ENCODE results near the gene CMTM5.
"Not testable (repeated sequence)": the region's sequence is repeated elsewhere in the genome, so short reads cannot be mapped to it uniquely, and the experiment has no call there.

Gene CMTM5

DNA sequence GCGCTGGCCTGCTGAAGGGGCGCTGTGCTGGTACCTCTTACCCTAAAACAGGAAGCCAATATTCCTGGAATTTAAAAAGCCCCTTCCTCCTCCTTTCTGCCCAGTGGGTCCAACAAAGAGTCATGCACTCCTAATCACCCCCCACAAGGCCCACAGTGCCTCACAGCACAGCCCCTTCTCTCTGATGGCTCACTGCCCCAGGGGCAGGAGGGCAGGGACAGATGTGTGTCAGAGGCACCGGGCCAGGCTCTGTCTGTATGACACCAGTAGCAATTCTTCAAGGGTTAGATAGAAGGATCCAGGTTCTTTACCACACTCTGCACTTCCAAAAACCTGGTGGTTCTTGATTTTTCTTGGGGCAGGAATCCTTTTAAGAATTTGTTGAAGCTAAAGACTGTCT lies 22.3 kb downstream of the CMTM5 start:
- DNase-seq (ENCODE audit: low spot score) = no peak

DNA sequence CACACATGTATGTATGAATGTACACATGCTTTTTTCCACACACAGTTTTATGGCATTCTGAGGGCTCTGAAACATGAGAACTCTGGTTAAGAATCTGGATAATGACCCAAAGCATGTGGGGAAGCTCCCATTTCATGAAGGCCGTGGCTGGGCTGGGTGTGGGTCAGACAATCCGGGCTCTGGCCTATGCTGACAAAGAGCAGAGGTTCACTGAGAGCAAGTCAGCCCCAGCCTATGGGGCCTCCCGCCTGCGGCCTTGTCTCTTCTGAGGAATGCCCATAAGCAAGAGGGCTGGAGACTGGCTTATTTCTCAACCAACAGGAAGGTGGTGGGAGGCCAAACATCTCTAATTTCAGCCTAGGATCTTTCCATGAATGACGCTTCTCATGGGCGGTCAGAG lies 22.7 kb downstream of the CMTM5 start:
- DNase-seq (ENCODE audit: low spot score) = no peak

DNA sequence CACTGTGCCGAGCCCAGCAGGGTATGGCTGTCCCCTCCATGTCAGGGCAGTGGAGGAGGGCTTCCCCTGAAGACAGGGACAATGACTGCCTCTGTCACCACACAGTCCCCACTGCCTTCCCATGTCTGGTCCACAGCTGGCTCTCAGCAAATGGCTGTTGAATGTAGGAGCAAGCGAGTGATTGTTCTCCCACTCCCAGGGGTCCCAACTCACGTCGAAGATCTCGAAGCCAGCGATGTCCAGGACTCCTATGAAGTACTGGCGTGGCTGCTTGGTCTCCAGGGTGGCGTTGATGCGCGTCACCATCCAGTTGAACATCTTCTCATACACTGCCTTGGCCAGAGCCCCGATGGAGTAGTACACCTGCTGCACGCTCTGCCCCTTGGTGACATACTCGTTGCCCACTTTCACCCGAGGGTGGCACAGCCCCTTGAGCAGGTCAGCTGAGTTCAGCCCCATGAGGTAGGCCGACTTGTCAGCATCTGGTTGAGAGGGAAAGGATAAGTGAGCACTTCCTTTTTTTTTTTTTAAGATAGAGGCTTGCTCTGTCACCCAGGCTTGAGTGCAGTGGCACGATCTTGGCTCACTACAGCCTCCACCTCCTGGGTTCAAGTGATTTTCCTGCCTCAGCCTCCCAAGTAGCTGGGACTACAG lies 23.8 kb downstream of the CMTM5 start:
- not testable (repeated sequence) for DNase-seq (ENCODE audit: low spot score)

DNA sequence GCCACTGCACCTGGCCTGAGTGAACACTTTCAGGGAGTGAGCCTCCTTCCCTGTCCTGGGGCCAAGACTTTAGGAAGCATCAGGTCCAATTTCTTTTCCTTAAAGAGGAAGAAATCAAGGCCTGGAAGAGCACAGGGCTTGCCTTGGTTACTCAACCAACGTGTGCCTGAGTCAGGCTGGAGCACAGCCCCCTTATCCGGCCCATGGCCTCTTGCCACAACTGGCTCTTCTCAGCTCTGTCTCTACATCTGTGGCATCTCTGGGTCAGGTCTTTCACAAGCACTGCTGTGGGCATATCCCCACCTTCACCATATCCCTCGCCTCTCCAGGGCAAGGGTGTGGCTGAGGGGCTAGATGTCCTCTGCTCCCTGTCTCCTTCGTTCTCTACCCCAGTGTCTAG lies 24.4 kb downstream of the CMTM5 start:
- DNase-seq (ENCODE audit: low spot score) = no peak

DNA sequence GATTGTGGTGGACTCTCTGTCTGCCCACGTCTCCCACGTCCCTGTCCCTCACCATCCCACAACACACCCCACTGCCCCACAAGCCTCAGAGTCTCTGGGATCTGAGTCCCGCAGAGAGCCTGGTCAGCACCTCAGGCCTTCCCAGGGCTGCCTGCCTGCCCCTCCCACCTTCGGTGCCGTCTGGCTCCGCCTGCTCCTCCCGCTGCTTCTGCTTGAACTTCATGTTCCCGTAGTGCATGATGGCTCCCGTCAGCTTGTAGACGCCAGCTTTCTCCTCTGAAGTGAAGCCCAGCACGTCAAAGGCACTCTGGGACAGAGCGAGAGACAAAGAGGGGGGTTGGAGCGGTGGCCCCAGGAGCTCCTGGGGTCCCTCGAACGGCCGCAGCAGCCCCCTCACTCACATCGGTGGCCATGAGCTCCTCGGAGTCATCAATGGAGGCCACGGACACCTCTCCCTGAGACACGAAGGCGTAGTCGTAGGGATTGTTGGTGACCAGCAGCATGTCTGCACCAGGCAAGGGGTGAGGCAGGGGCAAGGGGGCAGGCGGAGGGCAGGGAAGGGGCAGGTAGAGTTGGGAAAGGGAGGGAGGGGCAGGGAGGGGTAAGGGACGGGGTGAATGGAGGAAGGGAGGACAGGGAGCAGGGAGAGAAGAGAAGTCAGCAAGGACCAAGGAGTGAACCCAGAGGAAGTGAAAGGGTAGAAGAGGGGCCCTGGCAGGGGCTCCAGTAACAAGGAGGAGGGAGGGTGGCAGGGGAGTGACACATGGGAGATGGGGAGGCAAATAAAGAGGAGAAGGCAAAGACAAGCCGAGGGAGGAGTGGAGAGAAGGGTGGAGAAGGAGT lies 25.7 kb downstream of the CMTM5 start:
- no peak for DNase-seq (ENCODE audit: low spot score)

DNA sequence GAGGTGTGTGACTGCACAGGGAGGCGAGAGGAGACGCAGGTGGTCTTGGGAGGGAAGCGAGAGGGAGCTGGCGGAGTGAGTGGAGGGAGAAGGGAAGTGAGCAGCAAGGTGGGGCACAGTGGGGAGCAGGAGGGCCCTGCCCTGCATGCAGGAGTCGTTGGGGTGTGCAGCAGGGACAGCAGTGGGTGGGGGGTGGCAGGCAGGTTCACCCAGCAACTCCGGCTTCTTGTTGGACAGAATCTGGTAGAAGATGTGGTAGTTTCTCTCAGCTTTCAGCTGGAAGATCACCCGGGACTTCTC lies 26.2 kb downstream of the CMTM5 start:
- no peak for DNase-seq (ENCODE audit: low spot score)

DNA sequence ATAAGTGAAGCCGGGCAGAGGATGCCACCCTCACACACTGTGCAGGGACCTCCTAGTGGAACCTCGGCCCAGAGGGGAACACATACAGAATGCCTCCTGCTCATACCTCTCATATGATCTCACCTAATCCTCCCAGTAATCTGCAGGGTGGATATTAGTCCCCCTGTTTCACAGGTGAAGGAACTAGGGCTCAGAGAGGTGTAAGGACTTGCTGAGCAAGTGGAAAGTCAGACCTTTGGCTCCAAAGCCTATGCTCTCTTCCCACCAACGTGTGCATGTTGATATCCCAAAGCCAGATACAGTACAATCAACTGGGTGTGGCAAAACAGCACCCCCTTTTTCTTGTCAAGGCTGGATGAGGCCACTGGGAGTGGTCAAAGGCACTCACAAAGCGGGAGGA lies 27.1 kb downstream of the CMTM5 start:
- DNase-seq (ENCODE audit: low spot score) = no peak

DNA sequence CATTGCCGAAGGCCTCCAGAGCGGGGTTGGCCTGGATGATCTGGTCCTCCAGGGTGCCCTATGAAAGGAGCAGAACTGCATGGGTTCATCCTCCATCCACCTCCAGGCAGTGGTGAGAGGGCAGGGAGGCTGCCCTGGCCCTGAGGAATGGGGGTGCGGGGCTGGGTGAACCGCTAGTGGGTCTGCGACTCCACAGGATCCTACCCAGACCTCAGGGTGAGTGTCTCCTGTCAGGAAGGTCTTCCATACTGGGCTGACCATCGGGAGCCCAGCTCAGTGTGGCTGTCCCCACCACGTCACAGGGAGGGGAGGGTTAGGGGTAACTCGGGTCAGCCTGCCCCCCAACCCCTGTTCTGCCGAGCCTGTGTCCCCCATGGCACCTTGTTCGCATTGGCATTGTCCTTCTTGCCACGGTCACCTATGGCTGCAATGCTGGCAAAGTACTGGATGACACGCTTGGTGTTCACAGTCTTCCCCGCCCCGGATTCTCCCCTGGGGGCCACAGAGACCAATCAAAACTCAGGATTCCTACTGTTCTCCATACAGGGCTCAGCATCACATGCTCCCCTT lies 27.6 kb downstream of the CMTM5 start:
- DNase-seq (ENCODE audit: low spot score) = no peak

DNA sequence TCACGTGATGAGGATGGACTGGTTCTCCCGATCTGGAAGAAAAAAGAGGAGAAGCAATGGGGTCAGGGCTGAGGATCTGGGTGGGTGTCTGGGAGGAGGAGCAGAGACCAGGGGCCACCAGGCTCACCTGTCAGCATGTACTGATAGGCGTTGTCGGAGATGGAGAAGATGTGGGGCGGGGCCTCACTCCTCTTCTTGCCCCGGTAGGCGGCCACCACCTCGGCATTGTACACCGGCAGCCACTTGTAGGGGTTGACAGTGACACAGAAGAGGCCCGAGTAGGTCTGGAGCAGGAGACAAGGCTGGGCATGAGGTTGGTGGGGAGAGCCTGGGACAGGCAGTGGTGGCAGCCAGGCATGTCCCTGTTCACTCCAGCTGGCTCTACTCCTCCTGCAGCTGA lies 28.2 kb downstream of the CMTM5 start:
- DNase-seq (ENCODE audit: low spot score) = no peak

DNA sequence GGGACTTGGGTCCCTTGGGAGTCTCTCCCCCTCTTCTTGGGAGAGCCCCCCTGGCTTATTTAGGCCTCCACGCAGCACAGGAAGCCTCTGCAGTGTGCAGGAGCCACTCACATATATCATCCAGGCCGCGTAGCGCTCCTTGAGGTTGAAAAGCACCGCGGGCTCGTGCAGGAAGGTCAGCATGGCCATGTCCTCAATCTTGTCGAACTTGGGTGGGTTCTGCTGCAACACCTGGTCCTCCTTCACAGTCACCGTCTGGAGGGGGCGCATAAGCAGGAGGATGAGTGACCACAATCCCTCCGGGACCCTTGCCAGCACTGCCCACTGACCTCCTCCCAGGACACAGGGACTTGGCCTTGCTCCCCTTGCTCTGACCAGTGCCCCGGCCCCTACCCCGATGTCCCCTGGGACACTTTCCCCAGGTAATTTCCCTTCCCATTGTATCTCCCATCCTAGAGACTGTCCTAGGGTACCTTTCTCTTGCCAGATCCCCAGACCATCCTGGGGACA lies 28.7 kb downstream of the CMTM5 start:
- DNase-seq (ENCODE audit: low spot score) = no peak

DNA sequence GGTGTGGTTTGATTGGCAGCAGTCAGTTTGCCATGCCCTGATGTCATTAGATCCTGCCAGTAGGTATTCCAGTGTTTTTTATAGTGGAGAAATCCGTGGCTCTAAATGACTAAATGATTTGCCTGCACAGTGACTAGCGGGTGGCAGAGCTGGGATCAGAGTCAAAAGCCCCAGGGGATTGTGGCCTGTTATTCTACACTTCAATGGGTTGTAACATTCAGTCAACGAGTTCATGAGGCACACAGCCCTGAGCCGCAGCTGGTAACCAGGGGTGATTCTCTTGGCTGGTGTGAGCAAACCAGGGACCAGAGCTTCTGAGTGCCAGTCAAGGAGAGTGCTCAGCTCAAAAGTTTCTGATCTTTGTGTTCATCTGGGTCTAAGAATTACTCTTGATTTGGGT lies 29.4 kb downstream of the CMTM5 start:
- DNase-seq (ENCODE audit: low spot score) = no peak

DNA sequence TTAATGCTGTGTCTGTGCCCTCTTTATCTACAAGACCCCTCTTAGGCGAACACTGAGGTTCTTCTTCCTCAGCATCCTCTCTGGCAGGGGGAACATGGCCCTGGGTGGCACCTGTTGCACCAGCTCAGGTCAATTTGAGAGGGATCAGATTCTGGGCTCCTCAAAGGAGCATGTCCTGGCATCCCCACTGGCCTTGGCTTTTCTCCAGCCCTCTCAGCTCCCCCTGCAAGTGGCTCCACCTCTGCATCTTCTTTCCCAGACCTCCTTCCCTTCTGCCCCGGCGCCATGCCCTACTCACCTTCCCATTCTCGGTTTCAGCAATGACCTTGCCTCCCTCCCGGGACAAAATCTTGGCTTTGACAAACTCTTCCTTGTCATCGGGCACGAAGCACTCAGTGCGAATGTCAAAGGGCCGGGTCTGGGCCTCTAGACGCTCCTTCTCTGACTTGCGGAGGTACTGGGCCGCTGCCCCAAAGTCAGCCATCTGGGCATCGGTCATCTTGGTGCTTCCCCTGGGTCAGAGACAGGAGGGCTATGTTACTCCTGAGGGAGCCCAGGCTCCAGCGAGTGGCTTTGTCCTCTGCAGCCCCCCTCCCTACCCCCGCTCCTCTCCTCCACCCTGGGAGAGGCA lies 30.0 kb downstream of the CMTM5 start:
- no peak for DNase-seq (ENCODE audit: low spot score)

DNA sequence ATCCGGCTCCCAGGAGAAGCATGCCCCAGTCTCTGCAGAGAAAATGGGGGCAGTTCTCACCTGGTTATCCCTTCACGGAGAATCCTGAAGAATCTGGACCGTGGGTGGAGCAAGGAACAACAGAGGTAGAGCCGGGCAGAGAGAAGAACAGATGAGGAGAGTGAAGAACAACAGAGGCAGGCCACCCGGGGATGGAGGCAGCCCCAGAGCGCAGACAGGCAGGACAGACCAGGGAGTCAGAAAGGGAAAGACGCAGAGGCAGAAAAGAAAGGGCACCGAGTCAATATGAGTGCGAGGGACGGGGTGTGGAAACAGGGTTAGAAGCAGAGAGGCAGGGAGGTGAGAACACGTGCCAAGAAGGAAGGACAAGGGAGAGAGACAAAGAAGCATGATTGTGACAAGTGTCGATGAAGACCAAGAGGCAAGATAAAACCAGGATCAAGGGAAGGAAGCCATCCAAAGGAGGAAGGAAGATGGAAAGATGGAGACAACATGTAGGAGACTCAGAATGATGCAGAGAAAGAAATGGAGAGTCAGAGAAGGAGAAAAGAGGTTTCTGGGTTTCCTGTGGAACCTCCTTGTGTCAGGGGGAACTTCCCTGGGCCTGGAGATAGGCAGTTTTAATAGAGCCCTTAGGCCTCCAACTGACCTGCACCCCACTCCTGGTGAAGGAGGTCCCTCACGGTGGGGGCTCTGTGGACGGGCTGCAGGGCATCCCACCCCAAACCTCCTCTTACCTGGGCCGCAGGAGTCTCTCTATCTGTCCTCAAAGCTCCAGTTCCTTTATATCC lies 30.9 kb downstream of the CMTM5 start, which contains the start of gene MYH6:
TSS of gene MYH6 (minus strand) at position 758 of the 791 bp plus-strand sequence. CDS start 1,050 bp downstream, outside the sequence.
- DNase-seq (ENCODE audit: low spot score) = no peak

DNA sequence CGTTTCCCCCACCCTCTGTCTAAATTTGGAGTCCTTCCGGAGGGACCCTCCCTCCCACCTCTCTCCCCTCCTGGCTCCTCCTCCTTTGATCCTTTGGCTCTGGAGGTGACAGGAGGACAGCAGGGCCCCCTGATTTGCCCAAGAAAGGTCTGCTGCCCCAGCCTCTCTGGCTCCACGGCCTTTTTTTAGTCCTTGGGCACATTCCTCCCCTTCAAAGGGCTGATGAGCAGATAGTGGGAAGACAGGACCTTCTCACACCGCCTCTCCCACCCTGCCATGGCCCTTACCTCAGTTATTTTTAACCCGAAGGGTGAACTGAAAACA lies 31.4 kb downstream of the CMTM5 start:
- no peak for DNase-seq (ENCODE audit: low spot score)

DNA sequence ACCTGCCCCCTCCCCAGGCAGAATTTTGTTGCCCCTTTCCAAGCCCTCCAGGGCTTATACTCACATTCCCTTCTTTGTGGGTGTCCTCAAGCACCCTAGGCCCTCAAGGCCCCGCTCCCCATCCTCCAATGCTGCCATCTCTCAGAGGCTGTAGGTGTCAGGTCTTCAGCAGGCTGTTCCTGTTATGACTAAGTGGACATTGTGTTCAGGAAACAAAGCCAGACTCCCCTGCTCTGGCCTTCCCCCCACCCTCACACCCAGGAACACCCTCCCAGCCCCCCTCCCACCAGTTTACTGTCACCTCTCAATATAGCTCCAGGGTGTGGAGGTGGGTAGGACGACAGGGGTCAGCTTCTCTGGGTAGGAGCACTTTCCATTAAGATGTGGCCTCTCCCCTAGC lies 32.6 kb downstream of the CMTM5 start:
- no peak for DNase-seq (ENCODE audit: low spot score)

DNA sequence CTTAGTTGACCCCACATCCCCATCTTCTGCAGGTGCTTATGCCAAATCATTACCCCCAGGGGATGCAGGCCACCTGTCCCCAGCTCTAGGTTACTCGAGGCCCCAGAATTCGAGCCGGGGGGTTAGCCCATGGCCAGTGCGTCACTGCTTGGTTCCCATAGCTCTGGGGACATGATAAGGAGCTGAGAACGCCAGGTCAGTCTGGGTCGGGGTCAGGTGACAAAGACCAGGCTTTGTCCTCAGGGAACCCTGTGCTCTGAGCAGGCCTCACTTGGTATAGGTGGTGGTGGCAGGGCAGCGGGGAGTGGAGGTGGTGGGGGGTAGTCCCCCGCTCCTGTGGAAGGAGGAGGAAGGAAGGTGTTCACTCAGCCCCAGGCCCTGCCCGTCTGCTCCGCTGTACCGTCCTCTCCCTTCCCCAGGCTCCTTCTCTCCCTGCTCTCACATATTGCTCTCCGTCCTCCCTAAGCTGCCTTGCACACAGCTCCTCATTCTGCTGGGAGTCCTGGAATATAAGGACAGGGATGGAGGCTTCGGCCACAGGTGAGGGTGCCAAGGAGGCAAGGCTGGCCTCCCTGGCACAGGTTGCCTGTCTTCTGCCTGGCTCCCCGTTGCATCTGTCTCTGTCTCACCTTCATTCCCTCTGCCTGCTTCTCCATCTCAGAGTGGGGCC lies 33.3 kb downstream of the CMTM5 start:
- no peak for DNase-seq (ENCODE audit: low spot score)

DNA sequence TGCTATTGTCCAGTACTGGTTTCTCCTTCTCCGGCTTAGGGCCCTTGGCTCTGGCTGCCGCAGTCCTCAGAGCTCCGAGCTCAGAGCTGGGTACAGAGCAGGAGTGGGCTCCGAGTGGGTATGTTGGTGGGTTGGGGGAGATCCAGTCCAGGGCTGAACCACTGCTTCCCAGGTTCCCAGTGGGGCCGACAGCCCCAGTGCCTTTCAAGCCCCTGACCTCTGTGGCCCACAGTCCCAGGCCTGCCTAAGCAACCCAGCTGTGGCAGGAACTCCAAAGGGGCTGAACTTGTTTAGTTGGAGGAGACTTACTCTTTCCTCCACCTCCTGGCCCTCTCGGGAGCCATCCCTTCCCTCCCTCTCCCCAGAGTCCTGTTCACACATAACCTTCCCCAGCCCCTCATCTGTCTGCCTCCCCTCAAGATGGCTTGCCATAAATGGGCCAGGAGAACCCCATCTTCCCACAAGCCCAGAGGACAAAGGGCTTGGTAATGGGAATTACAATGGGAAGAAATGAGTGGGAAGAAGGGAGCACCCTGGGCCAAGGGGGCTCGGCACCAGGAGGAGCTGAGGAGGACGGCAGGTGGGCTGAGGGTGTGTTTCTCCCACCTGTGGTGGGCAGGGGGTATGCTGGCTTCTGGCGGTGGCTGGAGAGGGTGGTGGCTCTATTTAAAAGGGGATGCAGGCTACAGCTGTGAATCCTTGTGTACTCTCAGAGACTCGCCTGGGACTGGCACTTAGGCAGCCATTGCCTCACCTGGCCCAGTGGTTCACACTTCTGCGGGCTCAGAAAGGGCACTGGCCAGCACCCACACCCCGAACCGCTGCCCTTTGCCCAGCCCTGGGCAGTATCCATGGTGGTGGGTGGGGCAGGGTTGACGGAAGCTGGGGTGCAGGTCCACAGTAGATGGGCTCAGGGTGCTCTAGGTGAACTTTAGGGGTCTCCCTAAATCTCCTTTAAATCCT lies 35.0 kb downstream of the CMTM5 start:
- DNase-seq (ENCODE audit: low spot score) = no peak

DNA sequence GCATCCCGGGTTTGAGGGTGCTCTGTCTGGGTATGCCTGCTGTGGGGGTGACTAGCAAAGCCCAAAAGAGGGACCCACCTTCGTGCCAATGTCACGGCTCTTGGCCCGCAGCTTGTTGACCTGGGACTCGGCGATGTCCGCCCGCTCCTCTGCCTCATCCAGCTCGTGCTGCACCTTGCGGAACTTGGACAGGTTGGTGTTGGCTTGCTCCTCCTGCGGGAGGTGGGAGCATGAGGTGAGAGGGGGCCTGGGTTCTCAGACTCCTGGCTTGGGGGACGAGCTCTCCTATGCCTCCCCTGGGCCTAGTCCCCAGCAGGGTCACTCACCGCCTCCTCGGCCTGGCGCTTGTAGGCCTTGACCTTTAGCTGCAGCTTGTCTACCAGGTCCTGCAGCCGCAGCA lies 36.8 kb downstream of the CMTM5 start:
- no peak for DNase-seq (ENCODE audit: low spot score)

DNA sequence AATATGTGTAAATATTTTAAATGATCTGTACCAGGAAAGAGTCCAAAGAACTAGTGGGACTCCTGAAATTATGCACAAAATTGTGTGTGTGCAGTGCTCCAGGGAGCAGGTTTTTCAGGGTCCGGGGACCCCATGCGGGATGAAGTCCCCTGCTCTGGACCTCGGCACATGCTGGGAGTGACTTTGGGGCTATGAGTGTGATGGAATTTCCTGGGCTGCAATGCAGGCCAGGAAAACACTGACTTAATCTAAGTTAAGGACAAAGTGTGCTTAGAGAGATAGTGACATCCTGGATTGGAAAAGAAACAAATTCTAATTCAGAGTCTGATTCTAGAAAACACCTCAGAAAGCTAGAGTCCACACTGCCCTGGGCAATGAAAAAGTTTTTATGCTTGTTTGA lies 37.4 kb downstream of the CMTM5 start:
- no peak for DNase-seq (ENCODE audit: low spot score)
